GM18517 (cell line): Measurements from ENCODE around the gene TMEM132E.

Source experiments
- ATAC-seq: cut with Tn5 transposase; IDR thresholded peaks from one replicate; pipeline ENCODE4 v1.9.1; 2021; ENCODE audit warnings: mild to moderate bottlenecking, moderate library complexity; ENCODE audit not compliant: unreplicated experiment

Gene TMEM132E

DNA sequence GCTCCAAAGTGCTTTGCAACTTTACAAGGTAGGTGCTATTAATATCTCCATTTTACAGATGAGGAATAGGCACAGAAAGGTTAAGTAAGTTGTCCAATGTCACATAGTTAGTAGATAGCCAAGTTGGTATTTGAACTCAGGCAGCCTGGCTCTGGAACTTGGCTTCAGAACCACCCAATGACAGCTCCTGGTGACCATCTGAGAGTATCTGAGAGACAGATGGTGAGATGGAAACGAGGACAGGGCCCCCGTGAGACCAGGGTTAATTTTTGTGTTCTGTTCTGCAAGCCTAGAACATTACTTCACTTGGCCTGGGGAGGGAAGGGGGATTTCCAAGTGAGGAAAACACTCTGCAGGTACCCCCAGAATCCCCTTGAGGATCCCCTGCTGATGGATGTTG lies 9.8 kb upstream of the TMEM132E start:
- ATAC-seq = no peak

DNA sequence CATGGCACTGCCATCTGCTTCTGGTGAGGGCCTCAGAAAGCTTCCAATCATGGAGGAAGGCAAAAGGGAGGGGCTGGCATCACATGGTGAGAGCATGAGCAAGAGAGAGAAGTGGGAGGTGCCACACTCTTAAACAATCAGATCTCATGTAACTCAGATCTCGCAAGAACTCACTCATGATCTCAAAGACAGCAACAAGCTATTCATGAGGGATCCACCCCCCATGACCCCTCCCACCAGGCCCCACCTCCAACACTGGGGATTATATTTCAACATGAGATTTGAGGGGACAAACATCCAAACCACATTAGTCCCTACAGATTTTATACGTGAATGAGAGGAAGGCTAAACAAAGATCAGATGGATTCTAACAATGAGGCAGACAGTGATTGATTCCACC lies 8.9 kb upstream of the TMEM132E start:
- ATAC-seq = no peak

DNA sequence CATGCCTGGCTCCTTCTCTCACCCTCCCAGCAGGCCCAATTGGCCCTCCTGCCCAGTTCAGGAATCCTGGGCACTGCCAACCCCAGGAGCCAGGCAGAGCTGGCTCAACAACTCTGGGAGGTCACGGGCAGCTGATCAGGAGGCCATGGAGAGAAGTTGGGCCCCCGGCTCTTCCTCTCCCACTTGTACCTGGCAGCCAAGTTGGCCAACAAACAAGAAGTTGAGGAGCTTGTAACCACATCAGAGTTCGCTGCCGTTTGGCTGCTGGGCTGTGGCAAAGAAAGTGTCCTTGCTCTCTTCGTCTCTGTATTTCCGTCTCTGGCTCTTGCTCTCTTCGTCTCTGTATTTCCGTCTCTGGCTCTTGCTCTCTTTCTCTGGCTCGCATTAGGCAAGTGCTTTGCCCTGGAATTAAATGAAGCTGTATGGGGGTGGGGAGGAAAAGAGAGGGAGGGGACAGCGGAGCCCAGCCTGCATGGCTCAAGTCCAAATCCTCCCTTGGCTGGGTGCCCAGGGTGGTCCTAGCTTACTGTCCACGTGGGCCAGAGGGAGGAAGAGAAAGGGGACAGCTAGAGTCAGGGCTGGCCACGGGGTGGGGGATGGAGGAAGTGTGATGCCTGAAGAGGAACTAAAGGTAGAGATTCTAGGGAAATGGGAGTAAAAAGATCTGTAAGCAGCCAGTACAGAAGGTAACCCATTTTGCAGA lies 7.8 kb upstream of the TMEM132E start:
- ATAC-seq = no peak

DNA sequence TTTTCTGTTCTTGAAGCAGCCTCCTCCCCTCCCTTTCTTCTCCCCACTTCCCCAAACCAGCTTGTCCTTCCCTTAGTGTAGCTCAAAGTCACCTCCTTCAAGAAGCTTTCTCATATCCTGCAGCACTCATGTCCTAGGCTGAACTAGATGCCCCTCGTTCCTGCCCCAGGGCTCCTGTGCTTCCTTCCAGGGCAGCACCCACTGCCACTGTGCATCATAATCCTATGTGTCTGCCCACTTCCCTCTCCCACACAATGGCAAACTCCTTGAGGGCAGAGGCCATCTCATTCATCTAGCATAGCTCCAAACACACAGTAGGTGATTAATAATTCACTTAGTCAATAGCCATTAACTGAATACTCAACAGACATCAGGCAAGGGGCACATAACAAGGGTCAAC lies 6.9 kb upstream of the TMEM132E start:
- ATAC-seq = no peak

DNA sequence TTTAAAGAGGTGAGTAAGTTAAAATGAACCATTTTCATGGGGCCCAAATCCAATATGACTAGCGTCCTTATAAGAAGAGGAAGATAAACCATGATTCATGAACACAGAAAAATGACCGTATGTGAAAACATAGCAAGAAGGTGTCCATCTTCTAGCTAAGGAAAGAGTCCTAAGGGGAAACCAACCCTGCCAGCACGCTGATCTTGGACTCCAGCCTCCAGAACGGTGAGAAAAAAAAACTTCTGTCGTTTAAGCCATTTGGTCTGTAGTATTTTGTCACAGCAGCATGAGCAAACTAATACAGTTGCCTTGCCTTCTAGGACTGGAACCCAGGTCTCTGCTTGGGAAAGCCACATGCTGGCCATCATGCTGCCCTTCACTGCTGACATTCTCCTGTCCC lies 4.2 kb upstream of the TMEM132E start:
- ATAC-seq = no peak

DNA sequence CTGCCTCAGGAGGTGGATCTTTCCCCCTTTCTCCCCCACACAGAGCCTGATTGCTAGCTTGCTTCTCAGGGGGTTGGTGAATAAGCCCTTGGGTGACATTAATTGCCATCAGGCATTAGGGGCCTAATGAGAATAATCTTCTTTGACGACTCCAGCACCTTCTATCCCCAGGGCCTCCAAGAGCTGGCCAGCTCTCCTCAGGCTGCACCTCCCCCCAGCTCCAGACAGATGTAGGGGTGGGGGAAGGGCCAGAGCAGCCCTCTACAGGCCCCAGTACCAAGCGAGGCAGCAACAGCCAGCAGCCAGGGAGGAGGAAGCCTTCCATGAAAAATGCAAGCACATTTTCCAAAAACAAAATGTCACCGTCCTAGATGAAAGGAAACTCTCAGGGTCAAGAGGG lies 1.4 kb upstream of the TMEM132E start:
- no peak for ATAC-seq

DNA sequence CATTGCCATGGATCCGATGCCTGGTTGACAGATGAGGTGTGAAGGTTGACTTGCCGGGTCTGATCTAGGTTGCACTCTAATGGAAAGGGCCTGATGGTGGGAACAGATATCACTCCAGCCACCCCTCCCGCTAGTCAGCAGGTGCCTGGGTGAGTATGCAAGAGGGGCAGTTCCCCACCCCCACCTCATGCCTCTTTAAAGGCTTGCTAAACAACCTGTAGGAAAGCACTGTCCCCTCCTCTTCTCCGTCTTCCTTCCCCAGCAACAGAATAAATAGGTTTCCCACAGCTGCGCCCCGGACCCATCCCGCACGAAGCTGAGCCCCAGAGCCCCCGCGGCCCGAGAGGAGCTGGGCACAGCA lies 746 bp upstream of the TMEM132E start:
- no peak for ATAC-seq

DNA sequence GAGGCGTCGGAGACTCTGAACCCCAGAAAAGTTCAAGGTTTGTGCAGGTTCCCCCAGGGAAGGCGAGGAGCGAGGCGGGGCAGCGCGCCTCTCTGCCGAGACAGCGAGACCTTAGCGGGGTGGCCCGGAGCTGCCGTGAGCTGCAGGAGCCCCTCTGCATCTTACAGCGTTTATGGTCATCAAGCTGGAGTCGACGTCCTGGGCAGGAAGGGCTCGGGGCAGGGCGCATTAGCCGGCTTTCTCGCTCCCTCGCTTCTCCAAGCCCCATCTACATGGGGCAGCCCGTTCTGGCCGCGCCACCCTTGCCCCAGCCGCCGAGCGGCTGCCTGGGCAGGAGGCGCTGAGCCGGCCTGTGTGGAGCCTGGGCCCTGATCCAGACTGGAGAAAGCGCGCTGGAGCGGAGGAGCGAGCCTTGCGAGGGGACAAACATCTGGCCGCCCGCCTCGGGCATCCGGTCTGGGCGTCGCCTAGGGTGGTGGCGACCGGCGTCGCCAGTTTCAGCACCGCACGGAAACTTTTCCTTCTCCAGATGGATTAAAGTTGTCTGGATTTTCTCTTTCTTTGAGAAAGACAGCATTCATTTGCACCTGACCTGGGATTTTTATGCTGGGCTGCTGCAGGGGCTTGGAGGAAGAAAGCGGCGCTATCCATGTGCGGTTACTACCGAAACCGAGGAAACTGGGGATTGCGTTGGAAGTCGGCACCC lies 750 bp downstream of the TMEM132E start:
- ATAC-seq = no peak

DNA sequence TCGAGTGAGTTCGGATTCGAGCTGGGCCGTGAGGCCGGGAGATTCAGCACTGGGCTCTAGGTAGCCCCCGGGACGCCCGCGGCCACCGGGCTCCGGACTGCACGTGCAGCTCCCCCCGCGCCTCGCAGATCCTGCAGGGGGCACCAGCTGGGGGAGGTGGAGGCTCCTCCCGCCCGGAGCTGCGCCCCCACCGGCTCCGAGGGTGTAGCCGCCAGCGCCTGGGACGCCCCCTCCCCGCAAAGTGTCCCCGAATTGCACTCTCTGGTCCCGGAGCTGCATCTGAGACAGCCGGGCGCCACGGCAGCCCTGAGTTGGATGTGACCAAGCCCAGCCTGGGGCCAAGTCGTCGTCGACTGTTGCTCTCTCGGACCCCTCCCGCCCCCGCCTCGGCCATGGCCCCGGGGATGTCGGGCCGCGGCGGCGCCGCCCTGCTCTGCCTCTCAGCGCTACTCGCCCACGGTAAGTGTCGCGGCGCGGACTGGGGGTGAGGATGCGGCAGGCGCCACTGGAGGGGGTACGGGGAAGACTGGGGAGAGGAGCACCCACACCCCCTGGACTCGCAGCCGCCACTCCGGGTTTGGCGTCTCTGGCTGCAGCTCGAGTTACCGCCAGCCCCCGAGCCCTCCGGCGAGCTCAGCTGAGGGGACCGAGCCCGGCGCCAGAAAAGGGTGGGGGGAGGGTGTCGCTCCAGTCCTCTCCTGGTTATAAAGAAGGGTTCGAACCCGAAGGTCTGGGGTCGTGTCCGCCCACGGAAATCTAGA lies 1.5 kb downstream of the TMEM132E start:
- ATAC-seq = no peak

DNA sequence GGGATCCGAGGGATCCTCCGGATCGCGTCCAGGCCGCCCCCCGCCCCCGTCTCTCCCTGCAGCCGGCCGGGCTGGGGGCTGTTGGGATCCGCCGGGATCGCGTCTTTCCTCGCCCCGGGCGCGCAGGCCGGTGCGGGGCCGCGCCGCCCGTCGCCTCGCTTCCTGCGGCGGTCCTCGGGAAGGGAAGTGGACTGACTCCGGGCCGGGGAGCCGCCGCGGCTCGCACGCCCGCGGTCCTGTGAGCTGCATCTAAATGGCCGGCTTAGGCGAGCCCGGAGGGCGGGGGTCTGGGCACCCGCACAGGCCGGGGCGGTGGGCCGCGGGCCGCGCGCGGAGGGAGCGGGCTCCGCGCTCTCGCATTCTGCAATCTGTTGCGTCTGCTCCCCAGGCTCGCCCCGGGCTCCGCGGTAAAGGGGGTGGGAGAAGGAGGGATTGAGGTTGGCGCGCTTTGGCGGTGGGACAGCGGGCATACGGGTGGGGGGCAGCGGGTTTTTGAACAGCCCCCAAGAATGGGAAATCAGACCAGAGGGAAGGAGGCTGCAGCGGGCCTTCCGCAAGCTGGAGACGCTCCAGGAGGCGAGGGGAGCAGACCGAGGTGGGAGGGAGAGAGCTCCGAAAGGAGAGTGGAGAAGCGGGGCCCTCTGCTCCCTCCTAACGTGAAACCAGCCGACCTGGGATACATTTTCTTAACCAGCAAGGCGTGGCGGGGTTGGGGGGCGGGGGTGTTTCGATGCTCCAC lies 2.2 kb downstream of the TMEM132E start:
- no peak for ATAC-seq

DNA sequence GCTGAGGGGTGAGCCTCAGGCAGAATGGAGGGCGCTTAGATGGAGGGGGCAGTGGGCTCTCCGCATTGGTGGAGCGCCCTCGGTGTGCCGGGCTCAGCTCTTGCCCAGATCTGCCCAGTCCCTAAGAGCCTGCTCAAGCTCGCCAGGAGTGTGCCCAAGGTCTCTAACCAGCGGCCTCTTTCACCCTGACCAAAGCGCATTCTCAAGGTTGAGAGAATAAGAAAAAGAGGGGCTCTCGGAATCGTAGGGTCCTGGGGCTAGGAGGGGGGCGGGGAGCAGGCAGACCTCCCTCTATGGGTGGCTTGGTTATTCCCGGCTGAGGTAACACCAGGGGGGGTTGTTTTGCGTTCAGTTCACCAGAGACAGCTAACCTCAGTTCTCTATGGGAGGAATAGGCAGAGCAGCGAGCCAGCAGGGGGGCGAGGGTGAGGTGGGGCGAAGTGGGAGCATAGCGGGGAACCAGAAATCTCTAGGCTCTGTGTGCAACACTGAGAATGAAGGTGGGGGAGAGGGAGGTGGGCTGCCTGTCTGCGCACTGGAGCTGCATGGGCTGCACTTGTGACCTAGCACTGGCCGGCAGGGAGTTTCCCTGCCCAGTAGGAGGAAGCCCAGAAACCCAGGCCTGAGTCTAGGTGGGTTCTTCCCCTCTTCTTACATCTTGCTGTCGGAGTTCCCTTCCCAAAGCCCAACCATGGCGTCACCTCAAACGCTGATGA lies 3.0 kb downstream of the TMEM132E start:
- ATAC-seq = no peak

DNA sequence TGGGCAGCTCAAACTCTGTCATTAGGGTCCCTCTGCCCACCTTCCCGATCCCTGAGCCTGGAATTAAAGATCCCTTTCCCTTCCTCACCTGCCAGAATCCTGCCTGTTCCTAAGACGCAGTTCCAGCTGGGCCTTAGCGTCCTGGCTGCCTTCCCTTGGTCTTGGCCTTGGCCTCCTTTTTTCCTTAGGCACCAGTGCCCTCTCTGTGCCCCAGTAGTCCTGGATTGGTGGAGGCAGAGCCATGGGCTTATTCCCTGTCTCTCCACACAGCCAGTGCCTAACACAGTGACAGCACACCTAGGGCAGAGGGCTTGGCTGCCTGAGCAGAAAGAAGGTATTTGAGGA lies 3.5 kb downstream of the TMEM132E start:
- ATAC-seq = no peak

DNA sequence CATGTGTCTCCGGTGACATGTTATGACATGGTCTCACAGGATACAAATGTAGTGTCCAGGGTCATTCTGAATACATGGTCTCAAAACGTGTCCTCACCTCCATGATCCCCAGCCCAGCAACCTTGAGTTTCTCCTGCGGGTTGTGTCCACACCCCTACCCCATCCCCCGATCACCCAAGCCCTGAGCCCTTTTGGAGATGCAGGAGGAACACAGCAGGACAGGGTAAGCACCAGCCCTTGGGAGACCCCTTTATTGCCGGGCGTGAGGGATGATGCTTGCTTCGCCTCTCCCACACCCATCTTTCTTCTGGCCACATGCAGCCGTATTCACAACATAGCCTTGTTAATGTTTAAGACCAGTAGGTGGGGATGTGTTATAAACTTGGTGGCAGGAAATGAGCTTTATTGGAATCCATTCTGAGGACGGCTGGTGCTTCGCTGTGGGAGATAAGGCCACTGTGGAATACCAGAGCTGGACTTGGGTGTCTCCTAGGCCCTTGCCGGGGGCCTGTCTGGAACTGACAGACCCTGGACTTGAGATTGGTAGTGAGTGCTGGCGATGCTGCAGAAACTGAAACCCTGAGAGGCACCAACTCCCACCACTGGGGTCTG lies 5.5 kb downstream of the TMEM132E start:
- no peak for ATAC-seq

DNA sequence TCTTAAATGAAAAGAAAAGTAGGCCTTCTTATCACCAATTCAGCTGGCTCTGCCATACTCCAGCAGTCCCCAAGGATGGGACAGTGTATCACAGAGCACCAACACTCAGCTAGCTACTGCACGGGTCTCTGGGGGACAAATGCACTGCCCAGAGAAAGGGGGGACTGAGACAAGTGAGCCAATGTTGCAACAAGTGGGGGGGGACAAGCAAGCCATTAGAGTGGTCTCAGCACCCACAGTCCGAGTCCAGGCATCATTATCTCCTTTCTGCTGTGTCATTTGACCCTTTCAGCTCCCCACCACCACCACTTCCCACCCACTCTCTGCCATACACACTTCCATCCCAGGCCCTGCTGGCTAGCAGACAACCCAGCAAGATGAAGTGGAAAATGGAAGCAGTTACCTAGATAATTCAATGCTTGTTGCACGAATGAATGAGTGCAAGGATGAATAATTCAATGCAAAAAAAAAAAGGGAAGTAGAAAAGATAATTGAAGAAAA lies 7.0 kb downstream of the TMEM132E start:
- ATAC-seq = no peak

DNA sequence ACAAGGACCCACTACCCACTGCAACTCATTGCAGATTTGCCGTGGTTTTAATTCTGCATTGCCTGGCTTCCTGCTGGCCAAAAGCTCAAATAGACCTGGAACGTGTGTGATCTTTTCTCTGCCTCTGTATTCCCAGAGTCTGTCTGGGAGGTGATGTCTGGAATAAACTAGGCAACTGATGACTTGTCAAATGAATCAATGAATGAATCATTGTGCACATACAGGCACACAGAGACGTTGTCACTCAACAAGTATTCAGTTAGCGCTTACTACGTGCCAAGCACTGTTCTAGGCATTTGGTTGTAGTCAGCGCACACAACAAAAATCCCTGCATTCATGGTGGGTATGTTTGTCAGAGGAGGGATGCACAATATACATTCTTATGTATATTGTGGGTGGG lies 8.9 kb downstream of the TMEM132E start:
- ATAC-seq = no peak

DNA sequence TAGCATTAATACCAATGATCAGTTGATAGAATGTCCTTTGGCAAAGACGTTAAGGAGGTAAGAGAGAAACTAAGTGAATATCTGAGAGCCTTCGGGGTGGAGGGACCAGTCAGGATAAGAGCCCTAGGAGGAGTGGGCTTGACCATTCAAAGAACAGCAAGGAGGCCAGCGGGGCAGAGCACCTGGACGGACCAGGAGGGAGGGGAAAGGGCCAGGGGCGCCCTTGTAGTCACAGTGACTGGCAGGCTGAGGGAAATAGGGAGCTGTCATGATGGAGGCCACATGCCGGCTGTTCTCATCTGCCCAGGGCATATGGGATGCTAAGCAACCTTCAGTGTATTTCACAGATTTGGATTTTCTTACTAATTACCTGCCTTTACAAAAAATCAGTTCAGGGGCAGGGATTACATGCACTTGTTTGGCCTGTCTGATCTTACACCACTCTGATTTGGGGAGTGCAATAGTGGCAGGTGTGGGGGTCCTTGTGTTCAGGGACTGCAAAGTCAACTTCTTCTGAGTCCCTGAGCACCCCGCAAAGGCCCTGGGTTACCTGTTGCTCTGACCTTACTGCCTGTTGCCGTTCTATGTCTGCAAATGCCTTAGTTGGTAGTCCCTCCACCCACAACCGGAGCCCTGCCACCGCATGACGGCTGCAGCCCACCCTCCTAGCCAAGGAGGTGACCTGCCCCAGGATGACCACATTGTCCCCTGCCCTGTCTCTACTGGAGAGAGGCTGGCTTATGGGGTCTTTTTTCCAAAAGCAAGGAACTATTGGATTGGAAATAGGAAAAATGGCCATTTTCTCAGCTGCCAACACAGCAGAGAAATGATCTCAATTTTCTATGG lies 10.0 kb downstream of the TMEM132E start:
- ATAC-seq = no peak

DNA sequence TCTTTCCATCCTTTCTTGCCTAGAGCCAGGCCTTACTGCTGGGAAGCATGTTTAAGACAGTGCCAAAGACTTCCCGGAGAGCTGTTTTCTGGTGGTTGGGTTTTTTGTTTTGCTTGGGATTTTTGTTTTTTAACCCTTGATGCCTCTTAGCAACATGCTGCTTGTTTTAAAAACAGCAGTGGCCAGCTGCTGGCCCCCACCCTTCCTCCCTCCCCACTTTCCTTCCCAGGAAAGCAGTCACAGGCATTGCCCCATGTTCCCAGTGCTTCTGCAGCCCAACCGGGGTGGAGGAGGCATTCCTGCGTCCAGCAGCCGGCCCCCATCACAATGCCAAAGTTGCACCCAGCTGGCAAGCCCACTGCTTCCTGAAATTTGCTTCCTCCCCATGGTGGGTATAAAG lies 12.6 kb downstream of the TMEM132E start:
- no peak for ATAC-seq

DNA sequence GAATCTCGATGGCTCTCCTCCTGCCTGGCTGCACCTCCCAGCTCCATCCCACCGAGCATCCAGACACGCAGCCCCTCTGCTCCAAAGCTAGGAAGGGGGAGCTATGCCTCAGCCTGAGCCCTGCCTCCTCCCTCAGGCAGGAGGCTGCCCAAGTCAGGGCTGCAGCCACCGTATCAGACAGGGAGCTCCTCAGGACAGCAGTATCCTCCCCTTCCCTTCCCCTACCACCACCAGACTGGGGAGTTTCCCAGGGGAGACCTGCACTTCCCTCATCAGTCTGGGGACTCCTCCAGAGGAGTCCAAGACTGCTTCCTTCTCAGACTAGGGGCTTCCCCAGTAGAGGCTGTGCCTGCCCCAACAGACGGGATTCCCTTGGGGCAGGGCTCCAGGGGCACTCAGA lies 17.5 kb downstream of the TMEM132E start:
- no peak for ATAC-seq

DNA sequence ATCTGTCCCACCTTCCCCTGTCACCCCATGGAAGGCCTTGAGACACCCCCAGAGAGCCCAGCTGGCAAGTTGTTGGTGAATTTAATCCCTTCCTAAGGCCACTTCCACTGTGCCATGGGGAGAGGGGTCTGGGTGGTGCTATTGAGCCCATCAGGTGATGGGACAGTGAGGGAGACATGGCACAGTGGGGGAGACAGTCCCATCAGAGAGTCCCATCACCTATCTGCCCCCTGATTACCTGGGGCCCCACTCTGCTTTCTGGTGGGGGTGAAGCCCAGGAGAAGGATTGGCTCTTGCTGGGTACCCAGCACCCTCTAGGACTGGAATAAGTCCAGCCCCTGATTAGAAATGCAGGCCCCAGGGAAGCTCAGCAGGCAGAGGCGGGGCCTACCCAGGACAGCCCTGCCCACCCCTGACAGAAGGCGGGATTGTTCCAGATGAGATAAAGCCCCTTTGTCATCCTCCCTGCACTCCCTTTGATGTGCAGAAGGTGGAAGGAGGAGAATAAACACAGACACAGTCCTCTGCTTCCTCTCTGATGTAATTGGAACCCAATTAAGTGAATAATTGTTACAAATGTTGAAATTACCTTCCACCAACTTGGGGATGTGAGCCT lies 18.9 kb downstream of the TMEM132E start:
- no peak for ATAC-seq
